ENCODE results near the gene ASCL5. TPM values are rescaled to one million over a fixed set of nuclear protein-coding genes. Genes with fewer than 3 reads are reported as not detected.

The ASCL5 gene
- total RNA-seq, 1 experiment from 2014 or later: not detected

DNA sequence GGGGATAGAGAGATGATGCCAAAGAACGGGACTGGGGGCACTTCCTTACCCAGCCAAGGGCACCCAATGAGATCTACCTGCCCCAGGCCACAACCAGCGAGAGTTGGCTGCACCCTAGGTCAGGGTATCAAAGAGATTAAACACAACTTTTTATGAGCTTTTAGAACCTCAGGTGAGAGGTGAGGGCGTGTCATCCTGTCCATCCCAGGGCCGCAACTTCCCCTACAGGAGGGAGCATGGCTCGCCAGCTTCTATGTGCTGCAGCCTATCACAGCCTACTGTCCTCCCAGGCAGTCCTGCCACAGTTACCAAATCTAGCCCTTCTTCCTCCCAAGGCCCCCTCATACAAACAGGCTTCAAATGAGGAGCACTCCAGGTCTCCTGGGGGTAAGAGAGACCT is 14.4 kb upstream of the ASCL5 start:
- intact Hi-C loops (cut with micrococcal nuclease; ENCODE audit: unreplicated experiment) (no loop called here), in situ Hi-C loops (cut with HindIII; ENCODE audit: low pct_unique_long_range_greater_than_20kb, low sequenced_read_pairs) (no loop called here)
- DNase-seq (ENCODE audit: low read depth, low spot score): no peak
- Histone ChIP-seq H3K27ac (ENCODE audit: low read length) (no peak overlapping the region), H3K9me3 (ENCODE audit: control insufficient read depth, insufficient read depth, low read depth, low read length) (no peaks in the 10 kb centered on the region), H3K27me3 (ENCODE audit: control insufficient read depth, insufficient read depth, low read length) (no peaks in the 10 kb centered on the region), H3K4me3 (ENCODE audit: low read depth in 2 of 2, low read length in 2 of 2) (no peak overlapping the region), H3K36me3 (ENCODE audit: control insufficient read depth, insufficient read depth, low read length) (0 out of 2 replicates have a peak, but pooled peaks cover 3% of the 10 kb centered on the region), H3K4me1 (ENCODE audit: control insufficient read depth, insufficient read depth, low read length) (no peaks in the 10 kb centered on the region)
- BruUV-seq (replicated peaks): no TSS peak
- POLR2A ChIA-PET: no interaction called here
- TF ChIP-seq, protein P1, sequence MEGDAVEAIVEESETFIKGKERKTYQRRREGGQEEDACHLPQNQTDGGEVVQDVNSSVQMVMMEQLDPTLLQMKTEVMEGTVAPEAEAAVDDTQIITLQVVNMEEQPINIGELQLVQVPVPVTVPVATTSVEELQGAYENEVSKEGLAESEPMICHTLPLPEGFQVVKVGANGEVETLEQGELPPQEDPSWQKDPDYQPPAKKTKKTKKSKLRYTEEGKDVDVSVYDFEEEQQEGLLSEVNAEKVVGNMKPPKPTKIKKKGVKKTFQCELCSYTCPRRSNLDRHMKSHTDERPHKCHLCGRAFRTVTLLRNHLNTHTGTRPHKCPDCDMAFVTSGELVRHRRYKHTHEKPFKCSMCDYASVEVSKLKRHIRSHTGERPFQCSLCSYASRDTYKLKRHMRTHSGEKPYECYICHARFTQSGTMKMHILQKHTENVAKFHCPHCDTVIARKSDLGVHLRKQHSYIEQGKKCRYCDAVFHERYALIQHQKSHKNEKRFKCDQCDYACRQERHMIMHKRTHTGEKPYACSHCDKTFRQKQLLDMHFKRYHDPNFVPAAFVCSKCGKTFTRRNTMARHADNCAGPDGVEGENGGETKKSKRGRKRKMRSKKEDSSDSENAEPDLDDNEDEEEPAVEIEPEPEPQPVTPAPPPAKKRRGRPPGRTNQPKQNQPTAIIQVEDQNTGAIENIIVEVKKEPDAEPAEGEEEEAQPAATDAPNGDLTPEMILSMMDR (IDR thresholded peaks at IDR 0.05): no peak
- TF ChIP-seq POLR2AphosphoS5 (IDR thresholded peaks at IDR 0.05; ENCODE audit: low read depth, low read length) (no peak), SIN3A (IDR thresholded peaks at IDR 0.05; ENCODE audit: borderline replicate concordance, insufficient read depth, low read depth, low read length) (no peak), TCF7L2 (IDR thresholded peaks at IDR 0.05; ENCODE audit: low read depth, low read length) (no peak)
- TF ChIP-seq, protein P2, sequence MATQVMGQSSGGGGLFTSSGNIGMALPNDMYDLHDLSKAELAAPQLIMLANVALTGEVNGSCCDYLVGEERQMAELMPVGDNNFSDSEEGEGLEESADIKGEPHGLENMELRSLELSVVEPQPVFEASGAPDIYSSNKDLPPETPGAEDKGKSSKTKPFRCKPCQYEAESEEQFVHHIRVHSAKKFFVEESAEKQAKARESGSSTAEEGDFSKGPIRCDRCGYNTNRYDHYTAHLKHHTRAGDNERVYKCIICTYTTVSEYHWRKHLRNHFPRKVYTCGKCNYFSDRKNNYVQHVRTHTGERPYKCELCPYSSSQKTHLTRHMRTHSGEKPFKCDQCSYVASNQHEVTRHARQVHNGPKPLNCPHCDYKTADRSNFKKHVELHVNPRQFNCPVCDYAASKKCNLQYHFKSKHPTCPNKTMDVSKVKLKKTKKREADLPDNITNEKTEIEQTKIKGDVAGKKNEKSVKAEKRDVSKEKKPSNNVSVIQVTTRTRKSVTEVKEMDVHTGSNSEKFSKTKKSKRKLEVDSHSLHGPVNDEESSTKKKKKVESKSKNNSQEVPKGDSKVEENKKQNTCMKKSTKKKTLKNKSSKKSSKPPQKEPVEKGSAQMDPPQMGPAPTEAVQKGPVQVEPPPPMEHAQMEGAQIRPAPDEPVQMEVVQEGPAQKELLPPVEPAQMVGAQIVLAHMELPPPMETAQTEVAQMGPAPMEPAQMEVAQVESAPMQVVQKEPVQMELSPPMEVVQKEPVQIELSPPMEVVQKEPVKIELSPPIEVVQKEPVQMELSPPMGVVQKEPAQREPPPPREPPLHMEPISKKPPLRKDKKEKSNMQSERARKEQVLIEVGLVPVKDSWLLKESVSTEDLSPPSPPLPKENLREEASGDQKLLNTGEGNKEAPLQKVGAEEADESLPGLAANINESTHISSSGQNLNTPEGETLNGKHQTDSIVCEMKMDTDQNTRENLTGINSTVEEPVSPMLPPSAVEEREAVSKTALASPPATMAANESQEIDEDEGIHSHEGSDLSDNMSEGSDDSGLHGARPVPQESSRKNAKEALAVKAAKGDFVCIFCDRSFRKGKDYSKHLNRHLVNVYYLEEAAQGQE (IDR thresholded peaks at IDR 0.05; ENCODE audit: insufficient read depth in 1 of 2, low read depth in 2 of 2, low read length in 1 of 2): no peak
- CTCF ChIA-PET: no interaction called here
- no peak for ATAC-seq

DNA sequence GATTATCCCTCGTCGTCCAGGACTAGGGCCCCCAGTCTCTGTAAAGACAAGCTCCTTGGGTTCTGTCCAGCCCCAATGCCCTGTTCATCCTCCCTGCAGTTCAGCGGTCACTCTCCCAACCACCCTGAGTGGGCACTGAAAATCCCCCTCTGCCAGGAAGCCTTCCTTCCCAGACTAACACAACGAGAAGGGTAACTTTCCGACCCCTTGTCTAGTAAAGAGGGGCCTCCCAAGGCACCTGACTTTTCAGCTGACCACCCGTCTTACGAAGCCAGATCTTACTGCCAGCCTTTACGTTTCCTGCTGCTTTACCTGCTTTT is 13.9 kb upstream of the ASCL5 start:
- no peak overlapping the region for H3K27ac ChIP-seq (ENCODE audit: low read length)
- CTCF ChIA-PET: no interaction called here
- 0 out of 2 replicates have a peak, but pooled peaks cover 3% of the 10 kb centered on the region for H3K36me3 ChIP-seq (ENCODE audit: control insufficient read depth, insufficient read depth, low read length)
- no peaks in the 10 kb centered on the region for H3K9me3 ChIP-seq (ENCODE audit: control insufficient read depth, insufficient read depth, low read depth, low read length)
- H3K27me3 ChIP-seq (ENCODE audit: control insufficient read depth, insufficient read depth, low read length): no peaks in the 10 kb centered on the region
- intact Hi-C loops (cut with micrococcal nuclease; ENCODE audit: unreplicated experiment): no loop called here
- no peak overlapping the region for H3K4me3 ChIP-seq (ENCODE audit: low read depth in 2 of 2, low read length in 2 of 2)
- DNase-seq (ENCODE audit: low read depth, low spot score) (no peak), ATAC-seq (no peak)
- H3K4me1 ChIP-seq (ENCODE audit: control insufficient read depth, insufficient read depth, low read length): no peaks in the 10 kb centered on the region
- TF ChIP-seq, protein P1 (IDR thresholded peaks at IDR 0.05): no peak
- TF ChIP-seq TCF7L2 (IDR thresholded peaks at IDR 0.05; ENCODE audit: low read depth, low read length) (no peak), POLR2AphosphoS5 (IDR thresholded peaks at IDR 0.05; ENCODE audit: low read depth, low read length) (no peak), SIN3A (IDR thresholded peaks at IDR 0.05; ENCODE audit: borderline replicate concordance, insufficient read depth, low read depth, low read length) (no peak)
- TF ChIP-seq, protein P2 (IDR thresholded peaks at IDR 0.05; ENCODE audit: insufficient read depth in 1 of 2, low read depth in 2 of 2, low read length in 1 of 2): no peak
- in situ Hi-C loops (cut with HindIII; ENCODE audit: low pct_unique_long_range_greater_than_20kb, low sequenced_read_pairs): no loop called here
- no TSS peak for BruUV-seq (replicated peaks)
- POLR2A ChIA-PET: no interaction called here

All from Panc1 (cell line).